GM19239 (cell line): Measurements from ENCODE around the gene SIN3A.
"Not testable (repeated sequence)": the region's sequence is repeated elsewhere in the genome, so short reads cannot be mapped to it uniquely, and the experiment has no call there.

Experiments used
- DNase-seq: peaks from one replicate; pipeline ENCODE4 v3.0.0; 2011; ENCODE audit warnings: low spot score; ENCODE audit not compliant: insufficient read length
- FAIRE-seq: peaks from 2 replicates; lab custom pipeline; 2011; peaks lifted over from hg19 to GRCh38; lab: Jason Lieb, UNC

The SIN3A gene

DNA sequence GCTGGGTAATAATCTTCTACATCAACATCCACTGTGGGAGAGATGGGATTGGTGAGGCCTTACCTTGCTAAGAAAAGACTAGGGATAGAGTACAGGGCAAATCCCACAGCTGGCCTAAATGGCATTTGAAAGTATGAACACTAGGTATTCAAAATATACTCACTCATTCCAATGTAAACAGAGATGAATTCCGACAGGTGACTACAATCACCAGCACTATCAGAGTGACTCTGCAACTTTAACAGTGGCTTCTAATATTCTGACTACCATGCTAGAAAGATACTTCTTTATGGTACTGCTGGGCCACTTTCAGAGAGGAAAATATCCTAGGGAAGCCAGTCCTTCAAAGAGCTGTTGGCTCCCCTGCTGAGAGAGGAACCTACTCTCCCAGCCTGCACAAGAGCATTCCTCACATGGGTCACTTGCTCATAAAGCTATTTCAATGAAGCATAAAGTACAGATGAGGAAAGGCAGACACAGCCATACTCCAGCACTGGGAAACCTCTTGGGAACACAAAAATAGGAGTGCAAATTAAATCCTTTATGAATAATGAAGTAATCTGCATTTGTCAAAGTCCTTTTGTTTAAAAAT, 61.6 kb downstream of the SIN3A start:
- DNase-seq = no peak
- FAIRE-seq = no peak

DNA sequence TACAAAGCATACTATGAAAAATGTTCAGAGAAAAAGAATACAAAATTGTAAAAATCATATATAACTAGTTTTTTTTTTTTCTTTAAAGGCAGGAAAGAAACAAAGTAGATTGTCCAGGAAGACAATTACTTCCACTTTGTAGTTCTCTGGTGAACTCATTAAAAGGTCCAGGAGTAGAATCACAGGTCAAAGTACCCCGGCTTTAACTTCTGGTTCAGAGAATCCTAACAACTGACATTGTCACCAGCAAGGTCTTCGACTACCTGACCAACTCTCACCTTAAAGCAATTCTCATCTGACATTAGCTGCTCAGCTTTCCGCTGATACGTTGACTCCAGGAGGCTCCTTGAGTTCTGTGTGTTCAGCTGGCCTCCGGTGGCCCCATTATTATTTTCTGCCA, 67.5 kb downstream of the SIN3A start:
- FAIRE-seq, DNase-seq: not testable (repeated sequence)

DNA sequence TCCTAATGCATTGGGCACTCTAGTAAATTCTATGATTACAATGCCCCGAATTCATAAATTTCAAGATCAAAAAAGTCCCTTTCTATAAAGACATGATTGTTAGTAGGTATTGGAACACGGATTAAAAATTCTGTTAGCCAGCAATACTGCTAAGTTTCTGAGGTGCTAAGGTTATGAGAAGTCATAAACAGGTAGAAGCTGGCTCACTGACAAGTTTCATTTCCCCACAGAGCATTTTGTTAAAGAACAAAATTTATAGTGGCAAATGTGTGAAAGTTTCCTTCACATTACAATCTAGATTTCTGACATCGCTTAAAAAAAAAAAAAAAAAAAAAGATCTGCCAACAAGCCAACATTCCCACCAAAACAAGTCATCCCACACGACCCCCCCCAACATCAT, 70.7 kb downstream of the SIN3A start:
- FAIRE-seq = no peak
- no peak for DNase-seq

DNA sequence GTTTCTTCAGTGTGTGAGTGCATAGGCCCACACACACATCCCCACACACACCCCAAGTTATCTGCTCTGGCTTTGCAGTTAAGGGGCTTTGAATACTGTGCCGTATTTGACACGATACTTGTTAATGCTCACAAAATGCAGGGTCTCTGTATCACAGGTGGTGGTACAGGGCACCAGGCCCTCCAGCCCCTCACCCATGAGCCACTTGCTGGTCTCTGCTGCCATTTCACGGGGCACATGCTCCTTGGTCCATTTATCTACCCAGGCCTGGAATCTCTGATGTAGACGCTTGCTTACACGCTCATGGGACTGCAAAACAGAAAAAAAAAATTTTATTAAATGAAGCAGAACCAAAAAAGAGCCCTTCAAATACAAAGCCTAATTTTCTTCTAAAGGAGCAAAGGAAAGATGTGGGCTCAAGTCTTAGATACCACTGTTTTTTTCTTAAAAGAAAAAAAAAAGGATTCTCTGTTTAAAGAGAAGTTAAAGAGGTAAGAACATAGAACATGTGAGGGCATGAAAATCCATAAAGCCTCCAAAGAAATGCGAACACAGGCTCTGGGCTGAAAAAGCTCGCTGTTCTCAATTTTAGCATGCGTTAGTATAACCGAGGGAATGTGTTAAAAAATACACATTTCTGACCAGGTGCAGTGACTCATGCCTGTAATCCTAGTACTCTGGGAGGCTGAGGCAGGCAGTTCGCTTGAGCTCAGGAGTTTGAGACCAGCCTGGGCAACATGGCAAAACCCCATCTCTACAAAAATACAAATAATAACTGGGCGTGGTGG, 79.4 kb downstream of the SIN3A start:
- FAIRE-seq = no peak
- no peak for DNase-seq

DNA sequence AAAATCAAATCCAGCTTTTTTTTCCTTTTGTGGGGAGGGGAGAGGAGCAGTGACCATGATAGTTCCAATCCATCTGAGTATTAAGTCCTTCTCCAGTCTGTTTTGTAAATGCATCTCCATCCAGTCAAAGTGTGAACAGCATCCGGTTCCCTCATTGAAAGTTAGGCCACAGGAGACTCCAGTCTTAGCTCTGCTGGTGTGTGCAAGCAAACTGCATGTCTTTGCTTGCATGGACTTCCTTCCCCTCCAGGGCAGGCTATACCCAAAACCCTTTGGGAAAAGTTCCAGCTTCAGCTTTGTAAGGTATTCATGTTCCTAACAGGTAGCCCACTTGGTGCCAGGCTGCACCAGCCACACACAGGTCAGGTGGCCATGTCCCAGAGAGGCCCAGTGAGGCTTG, 80.0 kb downstream of the SIN3A start:
- DNase-seq (no peak), FAIRE-seq (no peak)

DNA sequence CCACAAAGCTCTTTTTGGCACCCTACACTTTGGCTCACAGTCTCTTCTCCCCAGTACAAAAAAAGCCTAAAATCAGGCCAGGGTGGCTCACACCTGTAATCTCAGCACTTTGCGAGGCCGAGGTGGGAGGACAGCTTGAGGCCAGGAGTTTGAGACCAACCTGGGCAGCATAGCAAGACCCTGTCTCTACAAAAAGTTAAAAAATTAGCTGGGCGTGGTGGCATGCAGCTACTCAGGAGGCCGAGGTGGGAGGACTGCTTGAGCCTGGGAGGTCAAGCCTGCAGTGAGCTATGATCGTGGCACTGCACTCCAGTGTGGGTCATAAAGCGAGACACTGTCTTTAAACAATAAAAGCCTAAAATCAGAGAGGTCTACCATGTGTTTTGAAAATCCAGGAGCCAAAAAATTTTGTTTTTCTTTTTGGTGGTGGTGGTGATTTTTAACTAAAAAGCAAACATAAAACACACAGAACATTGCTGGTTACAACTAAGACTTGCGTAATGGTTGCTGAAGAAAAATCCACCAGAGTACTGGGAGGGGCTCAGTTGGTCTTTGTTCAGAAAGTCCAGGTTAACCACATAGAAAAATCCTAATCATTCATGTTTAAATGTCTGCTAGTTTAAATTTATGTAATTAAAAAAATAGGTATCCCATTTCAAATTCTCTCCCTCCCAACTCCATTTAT, 81.5 kb downstream of the SIN3A start:
- no peak for FAIRE-seq
- no peak for DNase-seq

GRCh38 chr15:75368689-75369239, 82.7 kb downstream of the SIN3A start:
- DNase-seq (no peak), FAIRE-seq (no peak)

DNA sequence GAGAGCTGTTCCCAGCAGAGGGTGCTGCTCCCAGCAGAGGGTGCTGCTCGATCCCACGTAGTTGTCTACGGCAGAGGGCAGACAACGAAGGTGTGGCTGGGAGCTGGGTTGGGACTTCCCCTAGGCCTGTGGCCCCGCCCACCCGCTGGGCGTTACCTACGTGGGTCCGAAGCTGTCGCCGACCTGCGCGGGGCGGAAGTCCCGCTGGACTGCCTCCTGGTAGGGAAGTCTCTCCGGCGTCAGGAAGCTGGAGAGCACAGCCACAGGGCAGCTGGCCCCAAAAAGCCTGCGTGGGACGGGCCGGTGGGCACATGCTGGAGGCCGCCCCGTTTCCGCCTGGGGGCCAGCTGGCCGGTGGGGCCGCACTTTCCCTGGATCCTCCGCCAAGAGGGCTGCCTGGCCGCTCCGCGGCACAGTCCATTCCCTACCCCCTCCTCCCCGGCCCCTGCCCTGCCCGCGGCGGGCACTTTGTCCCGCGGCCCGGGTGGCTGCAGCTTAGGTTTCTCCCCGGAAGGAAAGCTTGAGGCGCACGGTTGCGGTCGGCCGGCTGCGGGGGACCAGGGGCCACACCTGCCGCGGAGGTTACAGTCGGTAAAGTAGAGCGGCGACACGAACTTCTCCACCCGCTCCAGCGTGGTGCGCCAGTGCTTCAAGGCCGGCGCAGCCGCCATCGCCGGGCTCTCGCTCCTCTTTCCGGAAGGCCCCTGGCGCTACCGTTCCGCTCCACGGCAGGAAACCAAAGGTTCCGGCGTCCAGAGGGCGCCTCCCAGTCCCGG, 83.4 kb downstream of the SIN3A start, which contains the start of gene MAN2C1:
Gene MAN2C1, minus strand, starts transcription at position 695 of the 776 bp plus-strand sequence. Its CDS starts 24 bp downstream, at position 671.
- DNase-seq = peak; percentile 93
- peak; percentile 98 for FAIRE-seq

GRCh38 chr15:75367406-75367912, 84.0 kb downstream of the SIN3A start:
- no peak for FAIRE-seq
- no peak for DNase-seq

DNA sequence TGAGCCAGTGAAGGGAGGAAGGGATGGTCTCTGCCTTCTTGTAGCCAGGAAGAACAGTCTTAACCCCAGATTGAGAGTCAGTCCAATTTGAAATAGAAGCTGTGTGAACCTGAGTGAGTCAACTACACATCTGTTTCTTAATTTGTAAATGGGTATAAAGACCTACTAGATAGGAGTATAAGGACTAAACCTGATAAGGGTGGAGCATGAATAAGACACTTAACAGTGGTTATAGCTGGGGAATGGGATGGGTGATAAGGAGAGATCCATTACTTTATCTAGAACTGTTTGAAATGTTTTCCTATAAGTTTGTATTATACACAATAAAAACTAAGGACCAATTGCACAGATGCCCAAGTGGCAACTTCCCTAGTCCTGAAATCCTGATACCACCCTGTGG, 84.5 kb downstream of the SIN3A start:
- DNase-seq (no peak), FAIRE-seq (no peak)

- DNase-seq = no peak
- FAIRE-seq = no peak
Measured at GRCh38 chr15:75366163-75366562, 85.3 kb downstream of the SIN3A start.

- no peak for DNase-seq
- no peak for FAIRE-seq
Measured at GRCh38 chr15:75364881-75365280, 86.6 kb downstream of the SIN3A start.

DNA sequence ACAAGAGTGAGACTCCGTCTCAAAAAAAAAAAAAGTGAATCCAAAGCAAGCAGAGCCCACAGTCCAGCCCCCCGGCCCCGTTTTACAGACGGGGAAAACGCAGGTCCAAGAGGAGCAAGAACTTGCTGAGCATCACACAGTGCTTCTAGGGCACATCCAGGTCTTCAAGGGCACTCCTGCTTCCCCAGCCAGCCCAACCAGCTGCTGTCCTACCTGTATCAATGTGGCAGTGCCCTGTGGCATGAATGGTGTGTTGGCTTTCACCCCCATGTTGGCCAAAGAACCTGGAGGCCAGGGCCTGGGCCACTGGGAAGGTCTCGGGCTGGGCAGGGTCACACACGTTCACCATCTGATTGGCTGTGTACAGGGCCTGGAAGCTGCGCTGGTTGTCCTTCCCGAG, 87.7 kb downstream of the SIN3A start:
- DNase-seq (no peak), FAIRE-seq (no peak)

- FAIRE-seq = no peak
Measured at GRCh38 chr15:75362642-75363249, 88.7 kb downstream of the SIN3A start.

GRCh38 chr15:75361989-75362641, 89.4 kb downstream of the SIN3A start:
- FAIRE-seq = no peak
- no peak for DNase-seq

More at GRCh38 chr15:75362642-75363249, 88.7 kb downstream of the SIN3A start:
- no peak for DNase-seq

GRCh38 chr15:75361361-75361988, 90.0 kb downstream of the SIN3A start:
- DNase-seq (no peak), FAIRE-seq (no peak)

GRCh38 chr15:75360856-75361255, 90.6 kb downstream of the SIN3A start:
- DNase-seq = no peak
- FAIRE-seq = no peak

- DNase-seq (no peak), FAIRE-seq (no peak)
Measured at GRCh38 chr15:75360391-75360790, 91.1 kb downstream of the SIN3A start.
